Measurements from ENCODE around the gene HAUS6.
"Not testable (repeated sequence)": the region's sequence is repeated elsewhere in the genome, so short reads cannot be mapped to it uniquely, and the experiment has no call there.

The HAUS6 gene

GRCh38 chr9:19022206-19022605 lies 80.5 kb downstream of the HAUS6 start:
- no peak for DNase-seq (ENCODE audit: low read depth)
- H3K4me3 ChIP-seq (ENCODE audit: low read depth, low read length): no peak overlapping the region
- TF ChIP-seq, protein P1, sequence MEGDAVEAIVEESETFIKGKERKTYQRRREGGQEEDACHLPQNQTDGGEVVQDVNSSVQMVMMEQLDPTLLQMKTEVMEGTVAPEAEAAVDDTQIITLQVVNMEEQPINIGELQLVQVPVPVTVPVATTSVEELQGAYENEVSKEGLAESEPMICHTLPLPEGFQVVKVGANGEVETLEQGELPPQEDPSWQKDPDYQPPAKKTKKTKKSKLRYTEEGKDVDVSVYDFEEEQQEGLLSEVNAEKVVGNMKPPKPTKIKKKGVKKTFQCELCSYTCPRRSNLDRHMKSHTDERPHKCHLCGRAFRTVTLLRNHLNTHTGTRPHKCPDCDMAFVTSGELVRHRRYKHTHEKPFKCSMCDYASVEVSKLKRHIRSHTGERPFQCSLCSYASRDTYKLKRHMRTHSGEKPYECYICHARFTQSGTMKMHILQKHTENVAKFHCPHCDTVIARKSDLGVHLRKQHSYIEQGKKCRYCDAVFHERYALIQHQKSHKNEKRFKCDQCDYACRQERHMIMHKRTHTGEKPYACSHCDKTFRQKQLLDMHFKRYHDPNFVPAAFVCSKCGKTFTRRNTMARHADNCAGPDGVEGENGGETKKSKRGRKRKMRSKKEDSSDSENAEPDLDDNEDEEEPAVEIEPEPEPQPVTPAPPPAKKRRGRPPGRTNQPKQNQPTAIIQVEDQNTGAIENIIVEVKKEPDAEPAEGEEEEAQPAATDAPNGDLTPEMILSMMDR (conservative IDR thresholded peaks at IDR 0.05; ENCODE audit: low read depth, low read length): no peak

DNA sequence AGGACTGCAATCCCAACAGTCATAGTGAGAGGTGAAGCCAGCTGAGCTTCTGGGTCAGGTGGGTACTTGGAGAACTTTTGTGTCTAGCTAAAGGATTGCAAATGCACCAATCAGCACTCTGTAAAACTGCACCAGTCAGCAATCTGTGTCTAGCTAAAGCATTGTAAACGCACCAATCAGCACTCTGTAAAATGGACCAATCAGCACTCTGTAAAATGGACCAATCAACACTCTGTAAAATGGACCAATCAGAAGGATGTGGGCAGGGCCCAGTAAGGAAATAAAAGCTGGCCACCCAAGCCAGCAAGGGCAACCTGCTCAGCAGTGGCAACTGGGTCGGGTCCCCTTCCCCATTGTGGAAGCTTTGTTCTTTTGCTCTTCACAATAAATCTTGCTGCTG lies 81.1 kb downstream of the HAUS6 start:
- not testable (repeated sequence) for H3K4me3 ChIP-seq (ENCODE audit: low read depth, low read length); DNase-seq (ENCODE audit: low read depth)

- no peak overlapping the region for H3K4me3 ChIP-seq (ENCODE audit: low read depth, low read length)
- DNase-seq (ENCODE audit: low read depth): no peak
- TF ChIP-seq, protein P1 (conservative IDR thresholded peaks at IDR 0.05; ENCODE audit: low read depth, low read length): no peak
Observed at GRCh38 chr9:19020886-19021455, 81.7 kb downstream of the HAUS6 start.

DNA sequence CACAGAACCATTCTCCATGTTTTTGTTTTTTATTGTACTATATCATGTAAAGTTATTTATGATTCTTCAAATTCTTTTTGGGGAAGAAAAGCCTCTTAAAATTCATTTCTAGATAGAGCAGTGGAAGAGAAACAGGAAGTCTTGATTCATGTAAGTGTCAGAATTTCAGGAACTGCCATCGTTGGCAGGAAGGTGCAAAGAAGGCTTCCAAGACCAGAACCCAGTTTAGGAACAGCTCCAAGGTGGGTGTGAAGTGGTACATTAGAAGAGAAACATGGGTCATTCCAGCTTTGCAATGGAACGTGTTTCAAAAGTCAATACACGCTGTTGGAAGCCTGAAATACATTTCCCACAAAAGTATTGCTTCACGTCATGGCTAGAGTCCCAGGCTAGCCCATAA lies 84.5 kb downstream of the HAUS6 start:
- no peak for DNase-seq (ENCODE audit: low read depth)
- TF ChIP-seq, protein P1 (conservative IDR thresholded peaks at IDR 0.05; ENCODE audit: low read depth, low read length): no peak
- no peak overlapping the region for H3K4me3 ChIP-seq (ENCODE audit: low read depth, low read length)

- H3K4me3 ChIP-seq (ENCODE audit: low read depth, low read length): no peak overlapping the region
- TF ChIP-seq, protein P1 (conservative IDR thresholded peaks at IDR 0.05; ENCODE audit: low read depth, low read length): no peak
- no peak for DNase-seq (ENCODE audit: low read depth)
Observed at GRCh38 chr9:19009391-19009965, 93.2 kb downstream of the HAUS6 start.

Measured in choroid plexus epithelial cell (primary cell).